CD4-positive, alpha-beta T cell treated with Interleukin-2 at 100 ng/mL for 4 hours (primary cell): ENCODE results near the gene CACYBP.

Experiments
- DNase-seq: peaks from one replicate; pipeline ENCODE4 v3.0.0-alpha.2; 2020; ENCODE audit warnings: low spot score

Gene CACYBP

DNA sequence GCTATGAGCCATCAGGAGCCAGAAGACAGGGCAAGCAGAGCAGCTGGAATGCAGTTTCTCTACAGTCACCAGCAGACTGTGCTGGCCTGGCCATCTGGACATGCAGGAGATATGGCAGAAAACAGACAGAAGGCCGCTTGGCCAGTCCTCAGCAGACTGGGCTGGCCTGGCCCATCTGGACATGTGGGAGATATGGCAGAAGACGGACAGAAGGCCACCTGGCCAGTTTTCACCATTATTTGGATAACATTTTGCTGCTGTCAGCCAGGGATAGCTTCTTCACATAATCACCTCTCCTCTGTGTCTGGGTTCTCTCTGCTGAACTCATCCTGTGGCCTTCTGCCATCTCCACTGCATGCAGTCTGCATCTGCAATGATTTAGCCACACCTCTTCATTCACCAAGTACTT lies 25.0 kb upstream of the CACYBP start:
- DNase-seq: no peak

DNA sequence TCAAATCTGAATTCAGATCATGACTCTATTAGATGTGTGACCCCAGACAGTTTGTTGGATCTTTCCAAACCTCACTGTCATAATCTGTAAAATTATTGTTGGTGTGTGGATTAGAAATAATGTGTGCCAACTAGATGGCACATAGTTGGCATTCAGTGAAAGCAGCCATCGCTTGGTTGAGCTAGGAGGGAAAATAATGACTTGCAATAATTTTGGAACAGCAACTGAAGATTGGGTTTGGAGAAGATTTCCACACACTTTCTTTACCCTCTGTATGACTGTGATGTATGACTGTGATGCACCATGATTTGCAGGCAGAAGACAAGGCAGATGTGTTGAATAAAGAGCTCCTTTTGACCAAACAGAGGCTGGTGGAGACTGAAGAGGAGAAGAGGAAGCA lies 24.0 kb upstream of the CACYBP start:
- DNase-seq: no peak

DNA sequence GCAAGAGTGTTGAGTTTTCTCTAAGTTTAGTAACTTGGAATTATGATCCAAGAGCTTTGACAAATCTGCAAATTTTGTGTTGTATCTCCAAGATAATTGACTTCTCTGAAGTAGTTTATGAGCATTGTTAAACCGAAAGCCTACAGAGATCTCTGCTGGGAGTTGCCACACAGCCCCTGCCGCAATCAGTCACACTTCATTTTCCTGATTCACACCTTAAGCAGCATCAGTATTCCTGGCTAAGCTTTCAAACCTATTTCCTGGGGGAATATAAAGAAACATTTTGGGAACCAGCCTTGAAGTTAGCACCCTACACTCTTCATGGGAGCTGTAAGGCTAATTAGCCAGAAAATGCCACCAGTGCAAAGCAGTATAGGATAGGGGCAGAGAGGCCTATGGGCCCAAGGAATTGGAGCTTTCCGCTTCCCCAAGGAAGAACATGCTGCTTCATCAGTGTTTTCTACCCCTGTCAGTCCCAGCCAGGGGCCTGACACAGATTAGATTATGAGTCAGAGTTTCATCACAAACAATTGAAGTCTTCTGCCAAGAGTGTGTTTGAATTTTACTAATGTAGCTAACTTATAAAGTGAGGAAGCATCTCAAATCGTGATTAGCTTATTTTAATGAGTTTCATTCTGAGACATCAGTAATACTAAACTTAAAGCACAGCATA lies 23.2 kb upstream of the CACYBP start:
- DNase-seq: no peak

DNA sequence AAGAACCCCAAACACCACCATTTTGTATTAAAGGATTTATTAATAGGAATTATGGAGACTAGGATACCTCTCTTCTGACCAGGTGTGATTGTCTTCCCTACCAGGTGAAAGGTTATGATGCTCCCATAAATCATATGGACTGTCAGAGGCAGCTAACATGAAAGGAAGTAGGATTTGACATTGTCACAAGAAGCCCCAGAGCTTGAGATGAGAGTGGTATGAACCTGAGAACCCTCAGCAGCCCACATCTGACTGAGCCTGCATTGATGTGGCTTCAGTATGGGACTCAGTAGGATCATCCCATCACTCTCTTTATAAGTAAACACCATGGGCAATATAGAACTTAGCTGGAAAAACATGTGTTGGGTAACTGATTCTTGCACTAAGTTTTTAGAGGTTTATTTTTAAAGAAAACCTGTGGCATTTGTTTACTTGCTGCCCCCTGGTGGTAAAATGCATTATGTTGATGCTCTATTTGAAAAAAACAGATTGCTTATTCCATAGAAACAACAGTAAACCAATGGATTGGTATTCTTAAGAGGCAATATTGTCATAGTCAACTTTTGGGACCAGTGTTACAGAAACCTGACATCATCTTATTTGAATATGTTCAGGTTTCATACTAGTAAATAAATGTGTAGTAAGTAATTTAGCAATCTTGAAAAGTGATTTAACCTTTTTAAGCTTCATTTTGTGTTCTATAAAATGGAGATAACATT lies 16.6 kb upstream of the CACYBP start:
- peak; percentile 74 for DNase-seq

DNA sequence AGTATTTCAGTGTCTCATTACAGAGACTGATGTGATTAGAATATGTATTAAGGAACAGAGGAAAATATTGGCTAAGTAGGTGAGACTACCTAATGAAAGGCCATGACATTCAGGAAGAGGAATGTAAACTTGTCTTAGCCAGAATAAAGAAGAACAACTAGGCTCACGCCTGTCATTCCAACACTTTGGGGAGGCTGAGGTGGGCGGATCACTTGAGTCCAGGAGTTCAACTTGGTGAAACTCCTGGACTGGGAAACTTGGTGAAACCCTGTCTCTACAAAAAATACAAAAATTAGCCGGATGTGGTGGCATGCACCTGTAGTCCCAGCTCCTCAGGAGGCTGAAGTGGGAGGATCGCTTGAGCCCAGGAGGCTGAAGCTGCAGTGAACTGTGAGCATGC lies 14.8 kb upstream of the CACYBP start:
- no peak for DNase-seq

DNA sequence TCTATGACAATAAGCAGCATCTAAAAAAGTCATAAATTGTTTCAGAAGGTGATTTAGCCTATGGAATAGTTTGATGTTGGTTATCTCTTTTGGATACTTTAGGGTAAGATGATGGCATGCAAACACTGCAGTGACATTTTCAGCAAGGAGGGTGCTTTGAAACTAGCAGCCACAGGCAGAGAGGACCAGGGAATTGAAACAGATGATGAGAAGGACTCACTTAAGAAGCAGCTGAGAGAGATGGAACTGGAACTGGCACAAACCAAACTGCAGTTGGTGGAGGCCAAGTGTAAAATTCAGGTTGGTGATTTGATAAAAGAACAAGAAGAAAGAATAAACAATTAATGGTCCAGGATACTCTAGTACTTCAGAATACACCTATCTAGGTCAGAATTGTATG lies 11.2 kb upstream of the CACYBP start:
- DNase-seq: no peak

DNA sequence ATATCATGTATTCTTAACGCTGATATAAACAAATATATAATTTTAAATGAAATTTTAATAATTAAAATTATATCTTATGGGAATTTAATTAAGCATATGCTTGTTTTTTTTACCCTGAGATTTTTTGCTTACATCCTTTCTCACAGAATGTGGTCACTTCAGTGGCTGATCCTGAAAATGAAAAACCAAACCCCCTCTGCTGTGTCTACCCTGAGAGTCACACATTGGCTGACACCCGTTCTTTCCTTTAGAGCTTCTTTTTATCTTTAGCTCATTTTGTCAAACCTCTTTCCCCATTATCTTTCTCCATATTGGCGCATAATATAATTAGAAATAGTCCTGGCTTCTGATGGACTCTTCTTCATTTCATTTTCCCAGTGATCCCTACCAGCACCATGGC lies 10.8 kb upstream of the CACYBP start:
- DNase-seq: no peak

DNA sequence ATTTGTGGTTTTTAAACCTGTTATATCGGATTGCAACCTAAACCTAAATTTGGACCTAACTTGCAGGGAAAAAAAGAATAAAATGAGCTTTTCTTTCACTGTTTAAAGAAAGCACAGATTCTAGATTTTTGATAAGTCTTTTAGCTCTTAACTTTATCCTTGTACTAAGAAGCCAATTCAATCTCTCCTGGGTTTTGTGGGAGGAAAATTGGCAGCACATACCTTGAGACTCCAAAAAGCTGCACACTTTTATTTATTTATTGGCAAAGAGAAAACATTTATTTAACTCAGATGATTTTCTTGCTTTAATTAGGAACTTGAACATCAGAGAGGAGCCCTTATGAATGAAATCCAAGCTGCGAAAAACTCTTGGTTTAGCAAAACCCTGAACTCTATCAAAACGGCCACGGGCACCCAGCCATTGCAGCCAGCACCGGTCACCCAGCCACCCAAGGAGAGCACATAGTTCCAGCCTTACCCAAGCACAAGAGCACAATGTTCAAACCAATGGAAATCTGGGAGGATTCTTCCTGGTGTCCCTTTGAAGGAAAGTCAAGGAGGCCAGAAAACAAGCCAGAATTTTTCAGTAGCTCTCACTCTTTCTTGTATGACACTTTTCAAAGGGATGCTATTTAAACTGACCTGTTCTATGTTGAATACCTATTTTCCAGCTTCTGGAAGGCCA lies 10.1 kb upstream of the CACYBP start:
- DNase-seq: no peak

DNA sequence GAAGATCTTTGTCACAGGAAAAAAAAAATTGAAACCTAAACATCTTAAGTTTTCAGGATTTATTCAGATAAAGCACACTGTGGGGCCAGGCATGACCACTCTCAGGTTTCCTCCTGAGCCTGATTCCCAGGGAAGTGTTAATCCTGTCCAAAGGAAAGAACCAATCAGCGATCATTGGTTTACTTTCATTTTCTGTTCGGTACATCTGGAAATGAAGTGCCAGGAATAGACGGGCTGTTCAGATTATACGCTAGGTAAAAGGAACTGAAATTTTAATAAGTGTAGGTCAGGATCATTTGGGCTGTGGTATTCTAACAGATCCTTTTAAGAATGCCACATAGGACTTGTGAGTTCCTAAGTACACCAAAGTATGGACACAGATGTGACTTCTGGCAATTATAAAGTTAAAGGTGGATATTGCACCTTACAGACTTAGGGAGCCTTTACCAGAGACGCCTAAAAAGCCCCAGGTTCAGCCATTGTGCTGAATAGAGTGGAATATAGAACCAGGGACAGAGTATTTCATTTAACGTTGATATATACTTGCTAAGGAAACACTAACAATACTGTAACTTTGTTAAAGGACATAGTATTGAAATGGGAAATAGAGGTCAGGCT lies 9.3 kb upstream of the CACYBP start:
- DNase-seq: peak; percentile 40

DNA sequence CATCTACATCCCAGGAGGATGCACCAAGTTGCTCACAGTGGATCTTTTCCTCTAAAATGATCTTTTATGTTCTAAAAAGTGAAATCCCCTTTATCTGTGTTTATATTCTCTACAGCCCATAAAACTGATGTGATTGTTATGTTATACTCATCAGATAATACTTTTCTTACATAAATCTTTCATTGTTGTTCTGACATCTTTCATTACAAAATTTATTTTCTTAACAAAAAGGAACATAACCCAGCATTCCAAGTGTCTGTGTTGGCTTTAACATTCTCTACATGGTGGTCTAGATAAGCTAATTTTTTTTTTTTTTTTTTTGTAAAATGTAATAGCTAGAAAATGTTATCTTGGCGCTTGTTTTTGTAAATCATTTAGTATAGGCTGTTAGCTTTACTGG lies 8.3 kb upstream of the CACYBP start:
- no peak for DNase-seq

DNA sequence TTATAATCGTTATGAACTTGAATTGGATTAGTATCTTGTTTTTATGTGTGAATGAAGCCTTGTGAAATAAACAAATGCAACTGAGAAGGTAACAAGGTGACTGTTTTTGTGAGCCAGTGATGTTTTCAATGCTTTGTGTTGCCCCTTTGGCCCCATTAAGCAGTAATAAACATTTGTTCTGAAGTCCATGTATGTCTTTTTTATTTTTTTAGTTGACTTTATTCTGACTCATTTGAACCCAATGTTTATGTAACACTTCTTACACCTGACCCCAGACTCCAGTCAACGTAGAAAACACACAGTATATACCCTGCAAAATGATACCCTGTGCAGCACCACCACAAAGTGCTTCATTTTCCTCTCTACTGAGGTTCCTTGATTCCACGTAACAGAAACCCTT lies 4.6 kb upstream of the CACYBP start:
- no peak for DNase-seq

DNA sequence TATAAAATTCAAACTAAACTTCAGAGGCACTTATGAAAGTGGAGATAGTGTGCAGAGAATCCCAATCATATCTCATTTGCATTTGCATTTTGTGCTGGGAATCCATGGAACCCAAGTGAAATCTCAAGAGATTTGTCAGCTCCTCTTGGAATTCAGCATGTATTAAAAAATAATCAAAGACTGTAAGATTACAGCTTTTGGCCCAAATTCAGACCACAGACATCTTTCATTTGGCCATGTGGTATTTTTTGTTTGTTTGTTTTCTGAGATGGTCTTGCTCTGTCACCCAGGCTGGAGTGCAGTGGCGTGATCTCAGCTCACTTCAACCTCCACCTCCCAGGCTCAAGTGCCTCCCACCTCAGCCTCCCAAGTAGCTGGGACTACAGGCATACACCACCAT lies 3.8 kb upstream of the CACYBP start:
- DNase-seq: no peak

DNA sequence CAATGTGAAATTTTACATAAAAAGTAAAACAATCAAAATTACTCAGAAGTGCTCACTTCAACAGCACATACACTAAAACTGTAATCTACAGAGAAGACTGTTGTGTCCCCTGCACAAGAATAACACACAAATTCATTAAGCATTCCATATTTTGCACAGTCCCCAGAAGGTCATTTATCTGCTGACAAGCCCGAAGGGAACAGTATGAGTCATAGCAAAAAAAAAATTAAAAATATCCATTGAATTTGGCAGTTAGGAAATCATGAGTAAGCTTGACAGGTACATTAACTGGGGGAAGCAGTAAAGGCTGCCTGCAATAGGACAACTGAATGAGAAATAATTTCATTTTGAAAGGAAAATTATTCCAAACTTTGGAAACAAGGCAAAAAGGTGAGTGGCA lies 3.3 kb upstream of the CACYBP start:
- no peak for DNase-seq

DNA sequence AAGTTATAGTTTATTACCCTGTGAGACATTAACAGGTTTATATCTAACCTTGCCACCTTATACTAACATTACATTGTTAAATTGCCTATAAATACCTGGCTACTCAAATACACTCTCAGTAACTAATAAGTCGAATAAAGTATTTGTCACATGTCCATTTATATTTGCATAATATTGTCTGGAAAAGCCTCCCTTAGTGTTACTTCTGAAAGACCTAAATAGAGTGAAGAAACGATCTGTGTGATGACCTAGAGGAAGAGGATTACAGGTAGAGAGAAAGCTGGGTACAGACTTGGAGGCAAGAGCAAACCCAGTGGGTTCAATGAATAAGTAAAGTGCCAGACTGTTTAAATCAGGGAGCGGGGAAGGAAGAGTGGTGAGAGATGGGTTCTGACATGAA lies 2.7 kb upstream of the CACYBP start:
- no peak for DNase-seq

DNA sequence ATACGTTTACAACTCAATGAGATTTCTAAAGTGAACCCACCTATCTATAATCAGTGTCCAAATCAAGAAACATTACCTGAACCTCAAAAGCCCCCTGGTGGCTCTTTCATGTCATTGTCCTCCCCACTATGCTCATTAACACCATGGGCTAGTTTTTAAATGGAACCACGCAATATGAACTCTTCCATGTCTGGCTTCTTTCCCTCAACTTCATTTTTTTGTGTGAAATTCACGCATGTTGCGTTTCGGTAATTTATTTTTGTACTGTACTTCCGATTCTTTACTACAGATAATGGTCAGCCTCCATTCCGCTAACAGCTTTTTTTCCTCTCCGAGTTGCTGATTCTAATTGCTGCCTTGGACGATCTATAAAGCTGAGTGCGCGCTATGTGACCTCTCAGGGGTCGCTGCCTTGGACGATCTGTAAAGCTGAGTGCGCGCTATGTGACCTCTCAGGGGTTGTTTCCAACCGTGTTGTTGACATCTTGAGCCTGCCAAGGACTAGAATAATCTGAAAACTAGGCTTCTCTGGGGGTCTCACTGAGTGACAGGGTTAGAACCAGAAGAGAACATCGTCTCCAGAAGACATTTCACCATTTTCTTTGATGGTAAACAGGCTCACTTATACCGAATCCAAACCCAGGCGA lies 1.1 kb upstream of the CACYBP start:
- DNase-seq: peak; percentile 81

DNA sequence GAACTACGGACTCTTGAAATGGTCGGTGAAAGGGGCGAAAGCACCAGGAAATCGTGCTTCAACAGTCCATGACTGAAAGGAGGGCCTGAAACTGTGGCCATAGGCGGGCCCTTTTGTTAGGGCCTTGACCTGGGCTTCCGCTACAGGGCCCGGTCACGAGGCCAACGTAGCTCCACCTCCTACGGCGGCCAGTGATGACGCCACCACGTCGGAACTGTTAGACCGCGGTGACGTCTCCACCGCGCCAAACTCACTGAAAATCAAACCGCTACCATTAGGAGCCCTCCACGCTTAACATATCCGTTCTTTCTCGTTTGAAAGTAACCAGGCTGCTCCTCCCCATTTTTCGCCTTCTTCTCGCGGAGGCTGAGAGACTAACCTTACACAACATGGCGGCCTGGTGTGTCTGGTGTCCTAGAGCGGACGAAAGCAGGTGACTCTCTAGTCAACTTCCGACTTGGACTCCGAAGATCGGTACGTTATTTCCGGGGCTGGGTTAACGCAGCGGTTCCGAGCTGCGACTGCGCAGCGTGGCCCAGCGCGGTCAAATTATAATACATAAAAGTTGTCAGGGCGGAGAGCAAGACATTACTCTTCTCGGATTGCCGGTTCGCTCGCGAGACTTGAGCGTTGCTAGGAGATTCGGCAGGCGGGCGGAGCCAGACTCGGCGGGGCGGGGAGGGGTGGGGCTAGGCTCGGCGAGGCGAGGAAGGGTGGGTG lies 371 bp upstream of the CACYBP start:
- peak; percentile 99 for DNase-seq

DNA sequence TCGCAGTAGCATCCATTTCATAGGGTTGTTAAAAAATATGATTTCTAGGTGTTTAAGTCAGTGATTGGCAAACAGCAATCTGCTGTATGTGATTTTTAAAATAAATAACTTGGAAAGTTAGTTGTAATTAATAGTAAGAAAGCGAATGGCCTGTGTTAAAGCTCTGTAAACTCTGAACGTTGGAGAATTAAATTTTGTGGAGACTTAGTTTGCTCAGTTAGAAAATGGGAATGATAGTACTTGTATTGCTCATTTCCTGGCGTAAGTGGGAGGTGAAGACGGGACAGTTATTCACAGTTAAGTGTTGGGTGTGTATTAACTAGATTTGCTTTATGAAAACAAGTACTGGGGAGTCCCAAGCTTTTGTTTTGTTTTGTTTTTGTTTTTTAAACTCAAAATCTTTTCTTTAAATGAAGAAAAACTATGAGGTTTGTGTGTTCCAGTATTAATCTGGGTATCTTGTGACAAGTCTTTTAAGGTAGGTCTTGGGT lies 995 bp downstream of the CACYBP start:
- peak; percentile 31 for DNase-seq

DNA sequence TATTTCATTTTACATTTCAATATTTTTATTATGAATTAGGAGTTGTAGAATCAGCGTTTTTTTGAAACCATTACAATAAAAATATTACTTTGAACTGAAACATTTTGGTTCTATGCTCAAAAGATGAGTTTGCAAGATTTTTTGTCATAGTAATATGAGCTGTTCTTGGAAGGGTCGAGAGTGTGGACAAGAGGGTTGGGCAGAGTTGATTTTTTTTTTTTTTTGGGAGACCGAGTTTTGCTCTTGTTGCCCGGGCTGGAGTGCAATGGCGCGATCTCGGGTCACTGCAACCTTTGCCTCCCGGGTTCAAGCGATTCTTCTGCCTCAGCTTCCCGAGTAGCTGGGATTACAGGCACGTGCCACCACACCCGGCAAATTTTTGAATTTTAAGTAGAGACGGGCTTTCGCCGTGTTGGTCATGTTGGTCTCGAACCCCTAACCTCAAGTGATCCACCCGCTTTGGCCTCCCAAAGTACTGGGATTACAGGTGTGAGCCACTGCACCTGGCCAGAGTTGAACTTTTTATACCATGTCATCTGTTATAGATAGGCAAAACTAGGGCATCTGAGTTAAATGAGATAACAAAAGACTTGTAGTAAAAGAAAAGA lies 3.3 kb downstream of the CACYBP start:
- no peak for DNase-seq

DNA sequence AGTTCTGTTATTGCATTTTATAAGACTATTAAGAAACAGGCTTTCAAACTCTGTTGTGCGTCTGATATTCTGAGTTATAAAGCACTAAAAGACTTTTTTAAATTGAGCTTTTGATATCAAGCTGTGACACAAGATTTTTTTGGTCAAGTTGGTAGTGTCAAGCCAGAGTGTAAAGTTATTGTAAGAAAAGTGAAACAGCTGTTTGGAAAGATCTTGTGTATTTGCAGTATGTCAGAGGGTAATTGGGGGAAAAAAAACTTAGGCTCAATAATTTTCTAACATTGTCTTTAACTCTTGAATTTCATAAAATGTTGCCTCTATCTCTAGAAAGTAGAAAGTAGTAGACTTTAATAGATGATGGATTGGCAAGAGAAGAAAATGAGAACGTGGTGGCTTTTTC lies 3.8 kb downstream of the CACYBP start:
- DNase-seq: no peak

DNA sequence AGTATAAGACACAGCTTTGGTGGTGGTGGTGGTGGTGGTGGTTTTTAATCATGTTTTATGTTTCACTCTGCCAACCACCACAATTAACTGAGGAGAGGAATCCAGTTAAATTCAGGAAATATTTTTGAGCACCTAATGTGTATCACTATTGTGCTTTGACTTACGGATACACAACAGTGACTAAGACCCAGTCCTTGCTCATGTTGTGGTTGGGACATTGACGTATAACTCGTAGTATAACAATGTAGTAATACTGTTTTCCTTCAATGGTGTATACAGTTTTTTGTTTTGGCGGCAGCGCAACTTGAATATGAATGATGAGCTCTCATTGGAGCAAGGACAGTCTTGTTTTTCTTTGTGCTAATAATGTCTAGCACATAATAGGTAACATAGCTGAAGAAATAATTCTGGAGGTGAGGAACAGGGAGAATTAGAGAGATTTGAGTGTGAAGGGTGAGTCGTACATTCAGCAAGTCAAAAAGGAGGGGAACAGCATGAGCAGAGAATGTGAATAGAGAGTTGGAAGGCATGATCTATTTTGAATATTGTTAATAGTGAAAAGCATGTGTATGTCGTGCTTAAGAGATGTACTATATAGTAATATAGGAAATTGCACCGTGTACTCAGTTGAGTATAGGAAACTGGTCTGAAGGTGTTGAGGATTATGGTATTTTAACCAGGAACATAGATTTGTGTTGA lies 5.5 kb downstream of the CACYBP start:
- peak; percentile 10 for DNase-seq

DNA sequence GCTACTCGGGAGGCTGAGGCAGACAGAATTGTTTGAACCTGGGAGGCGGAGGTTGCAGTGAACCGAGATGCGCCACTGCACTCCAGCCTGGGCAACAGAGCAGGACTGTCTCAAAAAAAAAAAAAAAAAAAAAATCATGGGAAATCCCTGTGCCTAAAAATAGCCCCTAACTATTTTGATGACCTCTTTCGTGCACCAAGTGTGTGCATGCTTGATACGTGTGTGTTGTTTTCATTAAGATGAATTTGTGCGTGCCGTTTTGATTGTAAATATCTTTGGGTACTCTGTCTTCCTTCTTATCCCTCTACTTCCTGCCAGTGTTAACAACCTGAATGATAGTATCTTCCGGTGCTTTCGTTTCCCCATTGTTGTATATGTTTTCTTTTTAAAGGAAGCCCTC lies 9.8 kb downstream of the CACYBP start:
- DNase-seq: no peak
